H9 (cell line): Measurements from ENCODE around the gene CLEC19A. TPM values are rescaled to one million over a fixed set of nuclear protein-coding genes. Genes with fewer than 3 reads are reported as not detected.

Experiments used
- DNase-seq: peaks from one replicate; pipeline ENCODE4 v3.0.0-alpha.2; 2017
- H2AFZ ChIP-seq: one replicate; pipeline ENCODE4 v1.6.1; 2013; ENCODE audit warnings: mild to moderate bottlenecking, low read length, control low read depth, moderate library complexity
- H2AK5ac ChIP-seq: 2 replicates; pipeline ENCODE4 v1.6.1; 2013; ENCODE audit warnings: low read length, control low read depth, mixed read lengths; ENCODE audit not compliant: insufficient read length
- H2BK120ac ChIP-seq: one replicate; pipeline ENCODE4 v1.6.1; 2013; ENCODE audit warnings: low read depth, mild to moderate bottlenecking, low read length, control low read depth, inconsistent platforms; ENCODE audit not compliant: poor library complexity, severe bottlenecking
- H2BK12ac ChIP-seq: 2 replicates; pipeline ENCODE4 v1.6.1; 2013; ENCODE audit warnings: low read length, control low read depth, mixed read lengths, low read depth; ENCODE audit not compliant: insufficient read length
- H2BK15ac ChIP-seq: 2 replicates; pipeline ENCODE4 v1.6.1; 2013; ENCODE audit warnings: low read depth, low read length, control low read depth
- H2BK20ac ChIP-seq: one replicate; pipeline ENCODE4 v1.6.1; 2013; ENCODE audit warnings: low read depth, mild to moderate bottlenecking, low read length, control low read depth, inconsistent platforms; ENCODE audit not compliant: poor library complexity, severe bottlenecking
- H2BK5ac ChIP-seq: 2 replicates; pipeline ENCODE4 v1.6.1; 2013; ENCODE audit warnings: low read length, control low read depth, mixed read lengths; ENCODE audit not compliant: insufficient read length
- H3K14ac ChIP-seq: 2 replicates; pipeline ENCODE4 v1.6.1; 2013; ENCODE audit warnings: low read length, control low read depth; ENCODE audit not compliant: insufficient read depth
- H3K18ac ChIP-seq: 2 replicates; pipeline ENCODE4 v1.6.1; 2013; ENCODE audit warnings: low read depth, mild to moderate bottlenecking, mixed read lengths, low read length, control low read depth; ENCODE audit not compliant: insufficient read length
- H3K23ac ChIP-seq: 2 replicates; pipeline ENCODE4 v1.6.1; 2013; ENCODE audit warnings: low read length, control low read depth, mixed read lengths, low read depth; ENCODE audit not compliant: insufficient read length
- H3K23me2 ChIP-seq: 2 replicates; pipeline ENCODE4 v1.6.1; 2013; ENCODE audit warnings: low read depth, mild to moderate bottlenecking, mixed read lengths, low read length, control low read depth; ENCODE audit not compliant: insufficient read length, poor library complexity, severe bottlenecking
- H3K27ac ChIP-seq: 2 replicates; pipeline ENCODE4 v1.5.1; 2013; ENCODE audit warnings: low read length, control low read depth, mixed read lengths, low read depth; ENCODE audit not compliant: insufficient read length
- H3K27me3 ChIP-seq: 2 replicates; pipeline ENCODE4 v1.6.1; 2013; ENCODE audit warnings: low read length, control low read depth, inconsistent platforms; ENCODE audit not compliant: insufficient read depth
- H3K4ac ChIP-seq: 2 replicates; pipeline ENCODE4 v1.6.1; 2013; ENCODE audit warnings: low read depth, mild to moderate bottlenecking, control low read depth, inconsistent platforms, low read length, moderate library complexity
- H3K4me1 ChIP-seq: 2 replicates; pipeline ENCODE4 v1.6.1; 2013; ENCODE audit warnings: low read length, control low read depth, inconsistent platforms; ENCODE audit not compliant: insufficient read depth
- H3K4me2 ChIP-seq: 2 replicates; pipeline ENCODE4 v1.6.1; 2013; ENCODE audit warnings: low read length, control low read depth, mixed read lengths; ENCODE audit not compliant: insufficient read length, insufficient read depth
- H3K56ac ChIP-seq: 2 replicates; pipeline ENCODE4 v1.6.1; 2013; ENCODE audit warnings: low read depth, mild to moderate bottlenecking, mixed read lengths, low read length, control low read depth; ENCODE audit not compliant: insufficient read length
- H3K79me1 ChIP-seq: 2 replicates; pipeline ENCODE4 v1.6.1; 2013; ENCODE audit warnings: low read depth, mild to moderate bottlenecking, moderate library complexity, low read length, control low read depth, inconsistent platforms; ENCODE audit not compliant: insufficient read depth, poor library complexity, severe bottlenecking
- H3K79me2 ChIP-seq: 2 replicates; pipeline ENCODE4 v1.6.1; 2013; ENCODE audit warnings: low read length, control low read depth, inconsistent platforms; ENCODE audit not compliant: insufficient read depth
- H3K9ac ChIP-seq: 2 replicates; pipeline ENCODE4 v1.6.1; 2013; ENCODE audit warnings: low read length, control low read depth, mixed read lengths; ENCODE audit not compliant: insufficient read length; ENCODE audit errors: extremely low read depth
- H3K9me3 ChIP-seq: one replicate; pipeline ENCODE4 v1.6.1; 2013; ENCODE audit warnings: low read depth, low read length, inconsistent platforms; ENCODE audit not compliant: control insufficient read depth
- H3T11ph ChIP-seq: one replicate; pipeline ENCODE4 v1.6.1; 2013; ENCODE audit warnings: mild to moderate bottlenecking, low read length, control low read depth, inconsistent platforms
- H4K20me1 ChIP-seq: one replicate; pipeline ENCODE4 v1.6.1; 2013; ENCODE audit not compliant: control insufficient read depth, insufficient read length, insufficient read depth
- H4K5ac ChIP-seq: 2 replicates; pipeline ENCODE4 v1.6.1; 2013; ENCODE audit warnings: low read depth, mild to moderate bottlenecking, mixed read lengths, low read length, control low read depth; ENCODE audit not compliant: insufficient read length
- H4K8ac ChIP-seq: replicated peaks from 2 replicates; pipeline ENCODE4 v1.6.1; 2013; ENCODE audit warnings: low read length, control low read depth, mixed read lengths, low read depth; ENCODE audit not compliant: insufficient read length
- H4K91ac ChIP-seq: 2 replicates; pipeline ENCODE4 v1.6.1; 2013; ENCODE audit warnings: low read depth, mild to moderate bottlenecking, moderate library complexity, mixed read lengths, low read length, control low read depth; ENCODE audit not compliant: insufficient read length
- H3K27ac Mint-ChIP-seq, 3 experiments: 2 replicates in 2 of 3; 3 replicates in 1 of 3; pipeline ENCODE4 v1.8.0; 2020 to 2021; ENCODE audit warnings: mixed read lengths in 3 of 3, mild to moderate bottlenecking in 1 of 3, moderate library complexity in 1 of 3
- H3K27me3 Mint-ChIP-seq: 2 replicates; pipeline ENCODE4 v1.8.0; 2021; ENCODE audit warnings: low read depth, mild to moderate bottlenecking, moderate library complexity, mixed read lengths
- H3K36me3 Mint-ChIP-seq, 3 experiments: 2 replicates in 2 of 3; 3 replicates in 1 of 3; pipeline ENCODE4 v1.8.0; 2020 to 2021; ENCODE audit warnings: low read depth in 3 of 3, mixed read lengths in 3 of 3; ENCODE audit not compliant: insufficient read depth in 1 of 3
- H3K4me1 Mint-ChIP-seq, 2 experiments: 2 replicates each; pipeline ENCODE4 v1.8.0; 2020; ENCODE audit warnings: mixed read lengths in 2 of 2
- H3K4me3 Mint-ChIP-seq, 2 experiments: 2 replicates in 1 of 2; 3 replicates in 1 of 2; pipeline ENCODE4 v1.8.0; 2020 to 2021; ENCODE audit warnings: mild to moderate bottlenecking in 2 of 2, mixed read lengths in 2 of 2, moderate library complexity in 1 of 2
- H3K9me3 Mint-ChIP-seq, 2 experiments: 2 replicates in 1 of 2; 3 replicates in 1 of 2; pipeline ENCODE4 v1.8.0; 2020; ENCODE audit warnings: mild to moderate bottlenecking in 2 of 2, mixed read lengths in 2 of 2, moderate library complexity in 1 of 2
- WGBS: extraction: QIAGEN DNeasy Blood & Tissue Kit; methylation state at CpG from one replicate; pipeline ENCODE4 v1.1.7; 2013; ENCODE audit warnings: missing lambda C conversion rate, low lambda C conversion rate, mixed read lengths; ENCODE audit not compliant: insufficient read length; ENCODE audit errors: extremely low coverage; 5-methylcytosine and 5-hydroxymethylcytosine counted together
- total RNA-seq: library from RNA; stranded (reverse); gene quantifications from 2 replicates; pipeline ENCODE4 v1.2.1, GENCODE V29; 2021
- TF ChIP-seq, protein P1 (sequence below): fragments of 200-600 bp; sonication (generic); conservative IDR thresholded peaks from 3 replicates; pipeline ENCODE4 v1.8.0; 2021; ENCODE audit warnings: antibody characterized with exemption, mild to moderate bottlenecking

Gene CLEC19A
- total RNA-seq, 1 experiment from 2014 or later, result not detected

DNA sequence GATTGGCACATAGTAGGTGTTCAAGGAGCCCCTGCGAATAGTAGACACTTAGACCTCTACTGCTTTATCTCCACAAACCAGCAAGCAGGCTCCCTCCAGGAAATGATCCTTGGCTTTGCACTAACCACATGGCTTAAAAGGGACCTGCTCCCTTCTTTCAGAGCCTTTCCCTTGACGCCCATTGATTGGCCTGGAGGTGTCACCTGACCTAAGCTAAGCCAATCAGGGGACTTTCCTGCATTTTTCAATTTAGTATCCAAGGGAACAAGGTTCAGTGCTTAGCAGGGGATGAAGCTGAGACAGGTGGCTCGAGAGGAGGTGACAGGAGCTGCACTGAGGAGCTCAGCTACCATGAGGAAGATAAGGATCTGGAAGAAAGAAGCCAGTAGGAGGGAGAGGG is 52.8 kb downstream of the CLEC19A start:
- WGBS, result no CpG with 5 or more reads among the region's 3 CpGs

More for the DNA sequence above, 52.8 kb downstream of the CLEC19A start:
- peaks cover 2% of the 10 kb centered on the region; the same call in 1 of the 2 replicates for H3K27me3 Mint-ChIP-seq
- peaks cover 0 to 2% of the 10 kb centered on the region in 2 experiments; a peak in 2 of 4 replicates for H3K4me1 Mint-ChIP-seq
- H3K4me3 Mint-ChIP-seq, result no peak overlapping the region
- Histone ChIP-seq H3K79me2 (no peaks in the 10 kb centered on the region), H4K20me1 (no peaks in the 10 kb centered on the region), H4K91ac (no peak overlapping the region), H2BK120ac (no peak overlapping the region), H2BK15ac (no peak overlapping the region), H4K8ac (no peak overlapping the region), H3K14ac (no peak overlapping the region), H3K79me1 (no peaks in the 10 kb centered on the region), H3K4ac (no peak overlapping the region), H2BK20ac (no peak overlapping the region), H3K27me3 (no peaks in the 10 kb centered on the region), H3K4me1 (no peaks in the 10 kb centered on the region), H3K18ac (no peak overlapping the region), H3K27ac (no peak overlapping the region), H3K23me2 (no peaks in the 10 kb centered on the region), H3K56ac (no peak overlapping the region), H3K4me2 (no peak overlapping the region), H2AFZ (no peak overlapping the region), H3K9me3 (no peaks in the 10 kb centered on the region), H2AK5ac (no peak overlapping the region), H2BK12ac (no peak overlapping the region), H3T11ph (no peak overlapping the region), H2BK5ac (no peak overlapping the region), H3K9ac (no peak overlapping the region), H4K5ac (no peak overlapping the region), H3K23ac (no peak overlapping the region)
- DNase-seq, result no peak
- peak overlapping the region in 1 of 3 experiments; percentile 73; a peak in 1 of 7 replicates for H3K27ac Mint-ChIP-seq
- TF ChIP-seq, protein P1, sequence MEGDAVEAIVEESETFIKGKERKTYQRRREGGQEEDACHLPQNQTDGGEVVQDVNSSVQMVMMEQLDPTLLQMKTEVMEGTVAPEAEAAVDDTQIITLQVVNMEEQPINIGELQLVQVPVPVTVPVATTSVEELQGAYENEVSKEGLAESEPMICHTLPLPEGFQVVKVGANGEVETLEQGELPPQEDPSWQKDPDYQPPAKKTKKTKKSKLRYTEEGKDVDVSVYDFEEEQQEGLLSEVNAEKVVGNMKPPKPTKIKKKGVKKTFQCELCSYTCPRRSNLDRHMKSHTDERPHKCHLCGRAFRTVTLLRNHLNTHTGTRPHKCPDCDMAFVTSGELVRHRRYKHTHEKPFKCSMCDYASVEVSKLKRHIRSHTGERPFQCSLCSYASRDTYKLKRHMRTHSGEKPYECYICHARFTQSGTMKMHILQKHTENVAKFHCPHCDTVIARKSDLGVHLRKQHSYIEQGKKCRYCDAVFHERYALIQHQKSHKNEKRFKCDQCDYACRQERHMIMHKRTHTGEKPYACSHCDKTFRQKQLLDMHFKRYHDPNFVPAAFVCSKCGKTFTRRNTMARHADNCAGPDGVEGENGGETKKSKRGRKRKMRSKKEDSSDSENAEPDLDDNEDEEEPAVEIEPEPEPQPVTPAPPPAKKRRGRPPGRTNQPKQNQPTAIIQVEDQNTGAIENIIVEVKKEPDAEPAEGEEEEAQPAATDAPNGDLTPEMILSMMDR, result no peak
- H3K9me3 Mint-ChIP-seq, result peaks cover 6% of the 10 kb centered on the region in 2 experiments; a peak in 2 of 5 replicates
- peaks cover 0 to 5% (median 0%) of the 10 kb centered on the region in 3 experiments; a peak in 2 of 7 replicates for H3K36me3 Mint-ChIP-seq
